Stimulated activated CD4-positive, alpha-beta T cell treated with anti-CD3 and anti-CD28 coated beads, Interleukin-12 subunit alpha, Interleukin-12 subunit beta, amount 100 ng/mL, for 24 hours (primary cell): Measurements from ENCODE around the gene LIPJ.

Experiments used
- DNase-seq, 2 experiments: peaks; one replicate each; pipeline ENCODE4 v3.0.0-alpha.2; 2020; ENCODE audit warnings: low read depth in 2 of 2

Gene LIPJ

GRCh38 chr10:88586462-88586861 lies at the start of gene LIPJ:
TSS of gene LIPJ (plus strand) at chr10:88586762. CDS start at chr10:88590688, 3,926 bp downstream.
- DNase-seq, result no peak

GRCh38 chr10:88537322-88537721 lies 49.2 kb upstream of the LIPJ start:
- DNase-seq, result no peak

- no peak for DNase-seq
These were observed 48.5 kb upstream of the LIPJ start for GRCh38 chr10:88538048-88538447.

GRCh38 chr10:88540351-88540750 lies 46.2 kb upstream of the LIPJ start:
- DNase-seq, result no peak

GRCh38 chr10:88541116-88541626 lies 45.4 kb upstream of the LIPJ start:
- DNase-seq, result no peak

- no peak for DNase-seq
These were observed 44.0 kb upstream of the LIPJ start for GRCh38 chr10:88542522-88542921.

GRCh38 chr10:88544140-88544870 lies 42.3 kb upstream of the LIPJ start:
- no peak for DNase-seq

- DNase-seq, result no peak
These were observed 41.2 kb upstream of the LIPJ start for GRCh38 chr10:88545359-88545758.

GRCh38 chr10:88546497-88546896 lies 40.1 kb upstream of the LIPJ start:
- DNase-seq, result no peak

GRCh38 chr10:88551246-88551645 lies 35.3 kb upstream of the LIPJ start:
- DNase-seq, result no peak

- peak in 1 of 2 experiments; percentile 10 for DNase-seq
These were observed 33.3 kb upstream of the LIPJ start for GRCh38 chr10:88553116-88553752.

- no peak for DNase-seq
These were observed 31.2 kb upstream of the LIPJ start for GRCh38 chr10:88555190-88555908.

GRCh38 chr10:88557256-88557655 lies 29.3 kb upstream of the LIPJ start:
- DNase-seq, result no peak

- no peak for DNase-seq
These were observed 28.9 kb upstream of the LIPJ start for GRCh38 chr10:88557658-88558057.

- DNase-seq, result no peak
These were observed 24.4 kb upstream of the LIPJ start for GRCh38 chr10:88562152-88562551.

GRCh38 chr10:88565072-88565471 lies 21.5 kb upstream of the LIPJ start:
- no peak for DNase-seq

- no peak for DNase-seq
These were observed 4.2 kb upstream of the LIPJ start for GRCh38 chr10:88582411-88582805.

GRCh38 chr10:88582806-88583583 lies 3.6 kb upstream of the LIPJ start, which contains the start of gene RNLS:
TSS of gene RNLS (minus strand) at chr10:88583318.
- DNase-seq, result peak; percentile 45 to 53

GRCh38 chr10:88583584-88583957 lies 3.0 kb upstream of the LIPJ start:
- no peak for DNase-seq

- DNase-seq, result no peak
These were observed 5.8 kb downstream of the LIPJ start for GRCh38 chr10:88592381-88592780.

- no peak for DNase-seq
These were observed 6.3 kb downstream of the LIPJ start for GRCh38 chr10:88592906-88593305.

GRCh38 chr10:88594482-88594881 lies 7.9 kb downstream of the LIPJ start:
- DNase-seq, result no peak
